WTC11 (cell line): Measurements from ENCODE around the gene TRIP12.

ENCODE experiments used
- ATF3 ChIP-seq: sonication (generic); formaldehyde crosslinking; conservative IDR thresholded peaks from 2 replicates; pipeline ENCODE4 v1.8.1; 2022; ENCODE audit warnings: mild to moderate bottlenecking, missing genetic modification reagents
- CTCF ChIP-seq: fragments of 200-600 bp; IDR thresholded peaks from 2 replicates; pipeline ENCODE4 v1.8.0; 2022; ENCODE audit warnings: antibody characterized with exemption
- MAX ChIP-seq: sonication (generic); formaldehyde crosslinking; IDR thresholded peaks from 2 replicates; pipeline ENCODE4 v1.8.0; 2022; ENCODE audit warnings: mild to moderate bottlenecking, missing genetic modification reagents
- USF2 ChIP-seq: sonication (generic); formaldehyde crosslinking; IDR thresholded peaks from 2 replicates; pipeline ENCODE4 v1.8.1; 2023; ENCODE audit warnings: mild to moderate bottlenecking, missing genetic modification reagents, moderate library complexity
- ZBTB43 ChIP-seq: sonication (generic); formaldehyde crosslinking; IDR thresholded peaks from 2 replicates; pipeline ENCODE4 v1.8.1; 2023; ENCODE audit warnings: mild to moderate bottlenecking, missing genetic modification reagents

- TF ChIP-seq USF2, result no peak
- TF ChIP-seq MAX (CRISPR knock-in tag), result no peak
- no peak for TF ChIP-seq CTCF
- no peak for TF ChIP-seq ATF3 (CRISPR knock-in tag)
- no peak for TF ChIP-seq ZBTB43 (CRISPR knock-in tag)
Measured at GRCh38 chr2:229777716-229778115, 144.1 kb downstream of the TRIP12 start.
